ENCODE data around the gene MYO7B.

MYO7B gene

DNA sequence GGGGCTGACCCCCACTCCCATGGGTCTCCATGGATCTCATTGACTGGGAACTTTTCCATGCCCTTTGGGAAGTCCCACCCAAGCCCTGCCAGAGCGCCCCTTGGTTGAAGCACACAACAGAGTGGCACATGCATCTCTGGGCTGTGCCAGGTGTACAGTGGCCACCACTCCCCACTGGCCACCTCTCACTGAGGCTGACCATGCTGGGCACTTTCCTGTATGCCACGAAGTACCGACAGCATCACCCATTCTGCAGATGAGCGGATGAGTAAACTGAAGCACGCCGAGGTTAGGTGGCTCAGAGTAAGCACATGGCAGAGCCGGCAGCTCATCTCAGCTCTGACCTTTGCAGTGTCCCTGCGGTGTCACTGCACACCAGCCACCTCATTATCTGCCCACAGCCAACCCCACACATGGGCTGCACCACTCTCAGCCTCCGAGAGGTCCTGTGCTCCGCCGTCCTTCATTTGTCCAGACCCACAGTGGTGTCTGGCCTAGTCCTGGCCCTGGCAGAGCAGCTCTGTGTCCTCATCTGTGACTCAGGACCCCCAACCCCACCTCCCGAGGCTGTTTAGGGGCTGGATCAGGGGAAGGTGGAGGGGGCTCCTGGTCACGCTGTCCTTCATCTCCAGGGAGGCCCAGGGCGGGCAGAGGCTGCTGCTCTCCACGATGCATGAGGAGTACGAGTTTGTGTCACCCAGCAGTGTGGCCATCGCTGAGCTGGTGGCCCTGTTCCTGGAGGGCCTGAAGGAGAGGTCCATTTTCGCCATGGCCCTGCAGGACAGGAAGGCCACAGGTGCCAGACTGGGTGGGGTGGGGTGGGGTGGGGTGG, 92.5 kb downstream of the MYO7B start:
- DNase-seq, result no peak

DNA sequence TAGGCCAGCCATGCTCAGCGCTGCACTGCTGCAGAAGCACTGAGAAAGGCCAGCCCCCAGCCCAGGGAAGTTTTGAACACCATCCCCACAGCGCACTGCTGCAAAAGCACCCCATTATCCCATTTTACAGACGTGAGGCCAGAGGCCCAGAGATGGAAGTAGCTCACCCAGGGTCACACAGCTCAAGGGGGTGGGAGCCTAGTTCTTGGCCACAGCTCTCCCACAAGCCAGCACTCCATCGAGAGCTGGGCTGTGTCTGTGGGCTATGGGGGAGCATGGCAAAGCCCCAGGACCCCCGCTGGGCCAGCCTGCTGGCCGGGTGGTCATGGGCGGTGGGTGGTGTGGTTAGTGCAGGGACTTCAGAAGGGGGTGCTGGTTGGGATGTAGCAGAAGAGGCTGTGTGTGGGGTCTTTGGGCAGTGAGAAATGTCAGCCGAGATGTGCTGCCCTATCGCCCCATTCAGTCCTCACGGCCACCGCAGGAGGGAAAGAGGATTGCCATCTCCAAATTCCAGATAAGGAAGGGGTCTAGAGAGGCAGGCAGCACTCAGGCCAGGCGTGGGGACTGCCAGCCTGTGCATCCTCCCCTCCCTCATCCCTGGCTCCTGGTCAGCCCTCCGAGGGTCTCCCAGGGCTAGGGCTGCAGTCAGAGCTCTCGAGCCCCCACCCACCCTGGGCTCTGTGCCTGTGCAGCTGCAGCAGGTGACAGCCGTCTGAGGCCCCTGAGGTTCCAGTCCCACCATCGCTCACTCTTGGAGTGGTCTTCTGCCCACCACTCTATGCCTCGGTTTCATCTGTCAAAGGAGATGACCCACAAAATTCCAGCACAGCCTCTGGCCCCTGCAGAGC, 93.5 kb downstream of the MYO7B start:
- DNase-seq, result no peak

DNA sequence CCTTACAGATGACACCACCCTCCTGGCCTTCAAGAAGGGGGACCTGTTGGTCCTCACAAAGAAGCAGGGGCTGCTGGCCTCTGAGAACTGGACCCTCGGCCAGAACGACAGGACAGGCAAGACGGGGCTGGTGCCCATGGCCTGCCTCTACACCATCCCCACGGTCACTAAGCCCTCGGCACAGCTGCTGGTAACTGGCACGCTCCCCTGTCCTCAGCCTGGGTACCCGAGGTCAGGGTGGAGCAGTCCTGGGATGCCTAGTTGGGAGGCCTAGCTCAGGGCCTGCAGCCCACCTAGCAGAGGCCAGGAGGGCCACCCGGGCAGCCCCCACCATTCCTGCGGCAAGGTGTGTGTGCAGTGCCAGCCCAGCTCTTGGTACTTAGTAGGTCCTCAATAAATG, 94.2 kb downstream of the MYO7B start:
- DNase-seq, result no peak

DNA sequence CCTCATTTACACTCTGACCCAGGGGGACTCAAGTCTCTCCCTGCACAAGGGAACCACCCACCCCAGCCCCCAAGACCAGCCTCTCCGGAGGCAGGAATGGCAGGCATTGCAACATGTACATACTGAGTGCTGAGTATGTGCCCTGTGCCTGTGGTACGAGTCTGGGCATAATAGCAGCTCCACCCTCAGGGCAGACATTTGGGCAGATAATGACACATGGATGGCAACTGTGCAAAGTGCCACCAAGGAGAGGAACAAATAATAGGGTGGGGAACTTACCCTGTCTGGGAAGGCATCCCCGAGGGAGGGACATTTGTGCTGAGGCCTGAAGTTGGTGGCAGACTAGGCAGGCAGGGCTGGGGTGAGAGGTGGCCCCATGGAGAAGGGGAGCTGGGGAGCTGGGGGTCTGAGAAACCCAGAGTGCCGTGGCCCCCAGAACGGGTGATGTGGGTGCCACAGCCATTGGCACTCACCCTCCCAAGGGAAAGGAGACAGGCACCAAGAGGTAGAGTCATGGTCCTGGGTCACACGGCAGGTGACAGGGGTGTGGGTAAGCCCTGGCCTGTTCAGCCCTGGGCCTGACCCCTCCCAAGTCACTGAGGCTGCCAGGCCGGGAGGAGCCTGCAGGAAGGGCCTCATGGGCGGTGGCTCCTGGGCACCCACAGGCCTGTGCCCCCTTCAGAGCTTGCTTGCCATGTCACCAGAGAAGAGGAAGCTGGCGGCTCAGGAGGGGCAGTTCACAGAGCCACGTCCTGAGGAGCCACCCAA, 94.8 kb downstream of the MYO7B start:
- DNase-seq, result no peak

DNA sequence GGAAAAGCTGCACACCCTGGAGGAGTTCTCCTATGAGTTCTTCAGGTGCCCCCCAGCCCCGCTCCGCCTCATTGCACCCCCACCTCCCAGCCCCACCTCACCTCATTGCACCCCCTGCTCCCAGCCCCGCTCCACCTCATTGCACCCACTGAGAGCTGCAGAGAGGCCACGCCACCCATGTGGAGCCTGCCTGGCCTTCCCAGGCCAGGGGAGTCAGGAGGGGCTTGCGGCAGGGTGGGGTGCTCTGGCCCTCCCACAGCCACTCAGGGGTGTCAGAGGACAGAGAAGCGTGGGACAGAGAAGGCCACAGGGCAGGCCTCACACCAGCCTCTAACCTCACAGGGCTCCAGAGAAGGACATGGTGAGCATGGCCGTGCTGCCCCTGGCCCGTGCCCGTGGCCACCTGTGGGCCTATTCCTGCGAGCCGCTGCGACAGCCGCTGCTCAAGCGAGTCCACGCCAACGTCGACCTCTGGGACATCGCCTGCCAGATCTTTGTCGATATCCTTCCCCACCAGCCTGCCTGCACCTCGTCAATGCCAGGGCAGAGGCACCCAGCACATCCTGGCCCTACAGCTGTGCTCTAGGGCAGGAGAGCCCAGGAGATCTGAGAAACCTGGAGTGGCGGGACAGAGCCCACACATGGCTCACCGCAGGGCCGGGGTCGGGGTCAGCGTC, 95.5 kb downstream of the MYO7B start:
- no peak for DNase-seq

DNA sequence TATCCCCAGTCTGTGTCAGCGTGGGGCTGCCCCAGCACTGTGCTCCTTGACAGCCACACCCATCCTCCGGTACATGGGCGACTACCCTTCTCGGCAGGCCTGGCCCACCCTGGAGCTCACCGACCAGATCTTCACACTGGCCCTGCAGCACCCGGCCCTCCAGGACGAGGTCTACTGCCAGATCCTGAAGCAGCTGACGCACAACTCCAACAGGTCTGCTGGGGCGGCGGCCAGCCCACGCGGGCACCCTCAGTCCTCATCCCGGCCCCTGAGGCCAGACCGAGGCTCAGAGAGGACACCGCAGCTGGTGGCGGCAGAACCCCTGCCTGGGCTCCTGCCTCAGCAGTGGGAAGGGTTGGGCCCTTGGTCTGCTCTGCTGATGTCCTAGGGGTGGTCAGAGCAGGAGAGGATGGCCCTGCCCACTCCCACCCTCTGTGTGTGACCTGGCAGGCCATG, 96.1 kb downstream of the MYO7B start:
- DNase-seq, result no peak

DNA sequence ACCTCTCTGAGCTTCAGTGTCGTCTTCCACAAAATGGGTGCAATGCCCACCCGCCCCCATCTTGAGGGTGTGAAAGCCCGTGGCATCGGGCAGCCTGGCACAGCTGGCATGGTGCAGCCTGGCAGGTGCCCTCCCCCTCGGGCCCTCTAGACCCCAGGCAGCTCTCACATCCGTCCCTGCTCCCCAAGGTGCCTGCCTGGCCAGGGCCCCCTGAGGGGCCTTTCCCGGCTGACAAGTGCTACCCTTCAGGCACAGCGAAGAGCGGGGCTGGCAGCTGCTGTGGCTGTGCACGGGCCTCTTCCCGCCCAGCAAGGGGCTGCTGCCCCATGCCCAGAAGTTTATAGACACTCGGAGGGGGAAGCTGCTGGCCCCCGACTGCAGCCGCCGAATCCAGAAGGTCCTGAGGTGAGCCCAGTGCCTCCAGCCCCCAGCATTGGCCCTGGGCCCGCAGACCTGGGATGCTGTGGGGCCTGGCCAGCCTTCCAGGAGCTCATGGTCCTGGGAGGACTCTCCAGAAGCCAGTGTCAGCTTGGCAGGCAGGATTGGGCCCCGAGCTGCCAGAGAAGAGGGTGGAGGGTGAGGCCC, 96.6 kb downstream of the MYO7B start:
- DNase-seq, result no peak

DNA sequence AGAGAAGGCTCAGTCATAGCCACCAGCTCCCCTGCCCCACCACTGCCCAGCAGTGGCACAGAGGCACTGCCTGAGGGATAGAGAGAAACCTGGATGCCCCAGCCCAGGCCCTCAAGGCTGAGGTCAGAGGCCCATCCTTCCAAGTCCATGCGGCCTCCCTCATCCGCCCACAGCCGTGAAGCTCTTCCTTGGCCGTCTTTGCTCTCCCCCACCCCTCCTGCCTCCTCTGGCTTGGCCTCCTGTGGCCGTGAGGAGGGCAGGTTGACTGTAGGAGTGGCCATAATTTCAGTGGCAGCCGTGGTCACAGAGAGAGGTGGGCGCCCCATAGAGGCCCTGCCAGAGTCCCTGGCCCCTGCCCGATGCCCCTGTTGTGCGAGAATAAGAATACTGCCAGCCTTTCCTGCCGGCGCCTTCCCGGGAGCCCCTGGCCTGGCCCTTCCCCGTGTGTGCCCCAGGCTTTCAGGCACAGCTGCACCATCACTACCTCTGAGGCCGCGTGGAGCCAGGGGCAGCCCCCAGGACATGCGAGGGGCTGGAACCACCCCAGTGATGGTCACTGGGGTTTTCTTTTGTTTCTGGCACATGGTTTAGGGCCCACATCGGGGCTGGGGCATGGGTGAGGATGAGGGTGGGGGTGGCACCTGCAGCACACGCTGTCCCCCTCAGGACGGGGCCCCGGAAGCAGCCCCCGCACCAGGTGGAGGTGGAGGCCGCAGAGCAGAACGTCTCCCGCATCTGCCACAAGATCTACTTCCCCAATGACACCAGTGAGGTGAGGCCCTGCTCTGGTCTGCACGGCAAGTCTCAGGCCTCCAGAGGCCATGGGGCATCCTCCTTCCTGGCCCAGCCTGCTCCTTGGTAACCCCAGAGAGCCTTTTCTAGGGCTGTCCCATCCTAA, 97.4 kb downstream of the MYO7B start:
- peak; percentile 28 for DNase-seq

DNA sequence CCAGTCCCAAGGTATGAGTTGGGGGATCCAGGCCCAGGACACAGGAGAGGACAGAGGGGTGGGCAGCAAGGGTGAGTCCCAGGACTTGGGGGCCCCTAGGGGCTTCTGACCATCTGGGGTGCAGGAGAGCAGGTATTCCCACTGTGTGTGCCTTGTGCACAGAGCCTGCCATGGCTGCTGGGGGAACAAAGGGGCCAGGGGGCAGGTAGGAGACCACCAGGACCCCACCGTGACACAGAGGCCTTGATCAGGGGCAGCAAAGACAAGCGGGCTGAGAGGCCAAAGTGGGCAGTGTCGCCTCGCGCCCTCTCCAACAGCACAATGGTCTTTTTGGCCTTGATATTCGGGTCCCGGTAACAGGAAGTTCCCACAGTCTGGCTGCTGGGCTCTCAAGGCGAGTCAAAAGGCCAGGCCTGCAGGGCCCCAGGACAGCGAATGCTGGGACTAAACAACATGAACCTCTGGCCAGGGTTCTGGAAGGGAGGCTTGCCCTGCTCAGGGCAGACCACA, 98.1 kb downstream of the MYO7B start:
- DNase-seq, result no peak

DNA sequence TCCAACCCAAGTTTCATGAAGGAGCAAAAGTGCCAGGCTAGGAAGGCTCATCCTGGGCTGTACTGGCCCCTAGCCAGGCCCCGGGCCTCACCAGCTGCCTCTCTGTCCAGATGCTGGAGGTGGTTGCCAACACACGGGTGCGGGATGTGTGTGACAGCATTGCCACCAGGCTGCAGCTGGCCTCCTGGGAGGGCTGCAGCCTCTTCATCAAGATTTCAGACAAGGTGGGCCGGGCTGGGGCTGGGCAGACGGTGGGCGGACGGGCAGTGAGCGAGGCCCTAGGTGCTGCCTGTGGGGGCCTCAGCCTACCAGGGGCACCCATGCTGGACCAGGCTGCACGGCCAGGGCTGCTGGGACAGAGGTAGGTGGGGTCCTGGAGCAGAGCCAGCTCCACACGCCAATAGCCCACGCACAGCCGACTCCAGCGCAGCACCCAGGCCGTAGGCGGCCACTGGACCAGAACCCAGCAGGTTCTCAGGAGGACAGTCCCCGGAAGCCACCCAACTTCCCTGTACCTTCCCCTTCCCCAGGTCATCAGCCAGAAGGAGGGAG, 98.7 kb downstream of the MYO7B start:
- DNase-seq, result no peak

DNA sequence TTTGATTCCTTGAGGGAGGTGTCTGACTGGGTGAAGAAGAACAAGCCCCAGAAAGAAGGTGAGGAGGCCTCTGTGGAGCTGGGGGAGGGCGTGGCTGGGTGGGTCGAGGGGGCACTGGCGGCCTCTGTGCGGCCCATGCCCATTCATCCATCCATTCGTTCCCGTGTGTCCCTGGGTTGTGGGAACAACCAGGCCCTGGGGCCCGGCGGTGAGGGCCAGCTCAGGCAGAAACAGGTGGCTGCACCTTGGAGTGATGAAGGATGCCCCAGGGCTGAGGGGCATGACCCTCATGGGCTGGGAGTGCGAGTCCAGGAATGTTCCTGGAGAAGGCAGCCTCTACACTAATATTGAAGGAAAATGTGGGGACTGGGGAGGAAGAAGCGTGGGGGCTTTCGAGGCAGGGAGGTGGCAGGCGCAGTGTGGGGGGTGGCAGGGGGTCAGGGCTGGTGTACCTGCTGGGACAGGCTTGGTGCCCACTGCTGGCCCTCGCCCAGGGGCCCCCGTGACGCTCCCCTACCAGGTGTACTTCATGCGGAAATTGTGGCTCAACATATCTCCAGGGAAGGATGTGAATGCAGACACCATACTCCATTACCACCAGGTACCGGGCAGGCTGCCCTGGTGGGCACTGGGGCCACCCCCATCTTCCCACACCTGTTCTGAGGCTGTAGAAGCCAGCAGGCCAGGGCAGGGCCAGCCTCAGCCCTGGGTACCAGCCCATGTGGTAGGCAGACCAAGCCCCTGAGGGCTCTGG, 99.3 kb downstream of the MYO7B start:
- no peak for DNase-seq

DNA sequence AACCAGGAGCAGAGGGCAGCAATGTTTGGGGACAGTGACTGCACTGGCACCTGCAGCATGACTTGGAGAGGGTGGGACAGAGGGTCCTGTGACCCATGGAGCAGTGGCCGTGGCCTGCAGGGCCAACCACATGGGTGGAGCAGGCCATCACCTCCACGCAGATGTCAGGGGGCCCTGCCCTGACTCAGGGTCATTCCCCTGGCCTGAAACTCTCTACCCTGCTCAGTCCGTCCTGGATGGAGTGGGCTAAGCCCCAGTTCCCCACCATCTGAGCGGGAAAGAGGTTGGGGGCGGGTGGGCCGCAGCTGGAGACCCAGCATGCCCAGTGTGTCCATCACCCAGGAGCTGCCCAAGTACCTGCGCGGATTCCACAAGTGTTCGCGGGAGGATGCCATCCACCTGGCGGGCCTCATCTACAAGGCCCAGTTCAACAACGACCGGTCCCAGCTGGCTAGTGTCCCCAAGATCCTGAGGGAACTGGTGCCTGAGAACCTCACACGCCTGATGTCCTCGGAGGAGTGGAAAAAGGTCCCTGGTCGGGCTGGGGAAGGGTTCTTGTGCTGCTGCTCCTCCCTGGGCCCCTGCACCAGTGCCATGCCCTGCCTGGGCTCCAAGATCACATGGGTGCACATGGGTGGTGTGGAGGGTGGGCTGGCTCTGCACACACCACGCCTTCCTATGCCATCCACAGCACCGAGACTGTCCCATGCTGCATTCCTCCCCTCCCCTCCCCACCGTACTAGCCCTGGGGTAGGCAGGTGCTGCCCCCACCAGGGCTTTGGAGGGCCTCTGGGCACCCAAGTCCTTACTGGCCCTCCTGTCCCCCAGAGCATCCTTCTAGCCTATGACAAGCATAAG, 100.1 kb downstream of the MYO7B start:
- no peak for DNase-seq

DNA sequence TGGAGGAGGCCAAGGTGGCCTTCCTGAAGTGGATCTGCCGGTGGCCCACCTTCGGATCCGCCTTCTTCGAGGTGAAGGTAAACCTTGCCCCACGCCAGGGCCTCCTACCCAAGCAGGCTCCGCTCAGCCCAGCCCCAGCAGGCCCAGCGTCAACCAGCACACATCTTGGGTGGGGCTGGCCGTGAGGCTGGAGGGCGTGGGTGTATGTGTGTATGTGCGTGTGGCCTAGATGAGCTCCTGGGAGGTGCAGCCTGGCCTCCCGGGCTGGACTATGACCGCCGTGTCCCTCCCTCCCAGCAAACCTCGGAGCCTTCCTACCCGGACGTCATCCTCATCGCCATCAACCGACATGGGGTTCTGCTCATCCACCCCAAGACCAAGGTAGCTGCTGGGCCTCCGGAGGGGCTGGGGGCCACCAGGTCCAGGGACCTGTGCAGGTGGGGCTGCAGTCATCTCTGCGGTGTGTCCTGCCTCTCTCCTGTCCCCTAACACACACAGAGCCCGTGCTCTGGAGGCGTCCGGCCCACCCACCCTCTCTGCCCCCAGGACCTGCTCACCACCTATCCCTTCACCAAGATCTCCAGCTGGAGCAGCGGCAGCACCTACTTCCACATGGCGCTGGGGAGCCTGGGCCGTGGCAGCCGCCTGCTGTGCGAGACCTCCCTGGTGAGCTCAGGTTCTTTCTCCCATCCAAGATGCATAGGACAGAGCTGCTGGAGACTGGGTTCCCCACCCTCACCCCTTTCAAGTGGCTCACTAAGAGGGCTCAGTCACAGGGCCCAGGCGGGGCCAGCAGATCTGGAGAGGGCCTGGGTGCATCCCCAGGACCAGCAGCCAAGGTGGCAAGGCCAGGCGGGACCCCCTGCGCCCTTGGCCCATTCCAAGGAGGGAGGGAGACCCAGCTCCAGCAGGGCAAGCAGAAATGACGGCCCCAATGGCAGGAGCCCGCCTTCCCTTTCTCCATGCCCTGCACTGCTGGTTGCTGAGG, 101.1 kb downstream of the MYO7B start:
- DNase-seq, result no peak

DNA sequence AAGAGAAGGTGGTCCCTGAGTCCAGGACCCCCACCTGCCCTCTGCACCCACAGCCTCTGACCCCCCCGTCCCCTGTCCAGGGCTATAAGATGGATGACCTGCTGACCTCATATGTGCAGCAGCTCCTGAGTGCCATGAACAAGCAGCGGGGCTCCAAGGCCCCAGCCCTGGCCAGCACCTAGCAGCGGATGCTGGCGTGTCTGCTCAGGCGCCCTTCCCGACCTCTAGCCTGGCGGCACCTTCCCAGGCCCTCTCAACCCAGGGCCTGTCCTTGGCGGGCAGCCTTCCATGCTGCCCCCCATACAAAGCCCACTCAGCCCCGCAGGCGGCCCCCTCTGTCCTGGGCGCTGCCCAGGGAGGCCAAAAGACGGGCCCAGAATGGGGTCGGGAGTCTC, 101.8 kb downstream of the MYO7B start:
- DNase-seq, result no peak

DNA sequence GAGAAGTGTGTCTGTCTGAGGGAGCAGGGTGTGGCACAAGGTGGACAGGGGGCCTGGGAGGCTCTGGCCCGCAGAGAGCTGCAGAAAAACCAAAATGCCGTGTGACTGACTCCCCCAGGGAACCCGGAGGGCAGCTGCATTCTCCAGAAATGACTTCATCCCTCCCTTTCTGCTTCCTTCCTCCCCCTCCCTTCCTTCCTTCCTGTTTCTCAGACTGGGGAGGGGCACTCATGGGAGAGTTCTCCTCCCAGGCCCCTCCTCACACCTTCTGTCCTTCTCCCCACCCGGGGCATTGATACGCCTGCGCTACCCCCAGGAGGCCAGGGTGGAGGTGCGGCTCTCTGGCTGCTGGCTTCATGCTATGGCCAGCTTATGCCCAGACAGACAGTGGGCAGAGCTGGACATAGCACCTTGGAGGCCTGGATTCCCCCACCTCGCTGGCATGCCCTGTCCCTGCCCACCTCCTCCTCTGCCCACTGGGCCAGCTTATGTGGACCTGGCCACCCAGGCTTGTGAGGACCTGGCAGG, 102.3 kb downstream of the MYO7B start:
- peak; percentile 21 for DNase-seq

DNA sequence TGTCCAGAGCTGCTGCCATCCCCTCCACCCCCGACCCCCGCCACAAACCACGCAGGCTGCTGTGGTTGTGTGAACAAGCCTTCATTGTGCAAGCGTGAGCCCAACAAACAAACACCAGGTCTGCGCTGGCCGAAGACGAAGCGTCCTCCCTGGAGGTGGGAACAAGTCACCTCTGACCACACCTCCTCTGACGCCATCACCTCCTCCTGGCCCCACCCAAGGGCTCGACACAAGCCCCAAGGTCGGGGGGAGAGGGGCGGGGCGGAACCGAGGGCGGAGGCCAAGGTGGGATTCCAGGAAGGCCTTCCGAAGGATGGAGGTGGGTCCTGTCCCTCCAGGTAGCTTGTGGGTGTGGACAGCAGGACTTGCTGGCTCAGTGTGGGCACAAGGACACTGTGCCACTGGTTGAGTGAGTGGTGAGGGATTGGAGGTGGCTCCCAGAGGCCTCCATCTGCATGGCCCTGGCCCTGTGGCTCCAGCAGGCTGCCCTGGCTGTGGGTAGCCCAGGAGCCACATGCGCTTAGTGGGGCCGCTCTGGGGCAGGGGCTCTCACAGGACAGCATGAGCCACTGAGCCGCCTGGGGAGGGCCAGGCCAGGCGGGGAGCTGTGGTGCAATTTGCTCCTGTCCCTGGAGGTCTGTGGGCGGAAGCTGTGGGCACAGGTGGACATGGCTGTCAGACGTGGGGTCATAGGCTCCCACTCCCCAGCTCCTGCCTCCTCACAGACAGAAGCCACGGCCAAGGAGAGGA, 103.1 kb downstream of the MYO7B start:
- DNase-seq, result peak; percentile 14

DNA sequence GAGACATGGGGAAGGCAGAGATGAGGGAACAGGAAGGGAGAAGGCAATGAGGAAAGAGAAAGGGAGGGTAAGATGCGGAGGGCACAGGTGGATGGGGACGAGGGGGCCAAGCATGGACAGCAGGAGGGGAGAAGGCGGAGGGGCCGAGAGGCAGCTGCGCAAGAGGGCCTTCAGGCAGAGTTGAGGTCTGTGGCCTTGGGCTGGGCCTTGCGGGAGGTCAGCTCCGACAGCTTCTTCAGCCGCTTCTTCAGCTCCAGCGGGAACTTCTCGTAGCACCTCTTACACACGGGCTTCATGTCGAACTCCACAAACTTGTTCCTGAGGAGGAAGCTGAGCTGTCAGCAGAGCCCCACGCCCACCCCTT, 103.6 kb downstream of the MYO7B start:
- no peak for DNase-seq
